Osteocyte (in vitro differentiated cells): Measurements from ENCODE around the gene ECE2. TPM values are rescaled to one million over a fixed set of nuclear protein-coding genes. Genes with fewer than 3 reads are reported as not detected.
"Not testable (repeated sequence)": the region's sequence is repeated elsewhere in the genome, so short reads cannot be mapped to it uniquely, and the experiment has no call there.

Experiments
- DNase-seq: peaks from one replicate; pipeline ENCODE4 v3.0.0; 2021; ENCODE audit warnings: mixed read lengths; ENCODE audit not compliant: unreplicated experiment; ENCODE audit errors: extremely low spot score
- H3K27ac Mint-ChIP-seq: one replicate; pipeline ENCODE4 v1.8.0; 2021; ENCODE audit warnings: mild to moderate bottlenecking, mixed read lengths; ENCODE audit not compliant: unreplicated experiment
- H3K27me3 Mint-ChIP-seq: one replicate; pipeline ENCODE4 v1.8.0; 2021; ENCODE audit warnings: mixed read lengths; ENCODE audit not compliant: unreplicated experiment
- H3K36me3 Mint-ChIP-seq: one replicate; pipeline ENCODE4 v1.8.0; 2021; ENCODE audit warnings: mixed read lengths; ENCODE audit not compliant: unreplicated experiment
- H3K4me1 Mint-ChIP-seq: one replicate; pipeline ENCODE4 v1.8.0; 2021; ENCODE audit warnings: mixed read lengths; ENCODE audit not compliant: unreplicated experiment
- H3K4me3 Mint-ChIP-seq: one replicate; pipeline ENCODE4 v1.8.0; 2021; ENCODE audit warnings: mild to moderate bottlenecking, moderate library complexity, mixed read lengths; ENCODE audit not compliant: unreplicated experiment
- H3K9me3 Mint-ChIP-seq: one replicate; pipeline ENCODE4 v1.8.0; 2021; ENCODE audit warnings: mixed read lengths; ENCODE audit not compliant: unreplicated experiment
- total RNA-seq: library from RNA; stranded (reverse); gene quantifications from 2 replicates; pipeline ENCODE4 v1.2.1, GENCODE V29; 2021
- TF ChIP-seq, protein P1 (sequence below): fragments of 200-600 bp; sonication (generic); IDR thresholded peaks from 2 replicates; pipeline ENCODE4 v1.5.0; 2021; ENCODE audit warnings: antibody characterized with exemption, mild to moderate bottlenecking, moderate library complexity

Gene ECE2
- total RNA-seq, 1 donor from 2014 or later: not detected

DNA sequence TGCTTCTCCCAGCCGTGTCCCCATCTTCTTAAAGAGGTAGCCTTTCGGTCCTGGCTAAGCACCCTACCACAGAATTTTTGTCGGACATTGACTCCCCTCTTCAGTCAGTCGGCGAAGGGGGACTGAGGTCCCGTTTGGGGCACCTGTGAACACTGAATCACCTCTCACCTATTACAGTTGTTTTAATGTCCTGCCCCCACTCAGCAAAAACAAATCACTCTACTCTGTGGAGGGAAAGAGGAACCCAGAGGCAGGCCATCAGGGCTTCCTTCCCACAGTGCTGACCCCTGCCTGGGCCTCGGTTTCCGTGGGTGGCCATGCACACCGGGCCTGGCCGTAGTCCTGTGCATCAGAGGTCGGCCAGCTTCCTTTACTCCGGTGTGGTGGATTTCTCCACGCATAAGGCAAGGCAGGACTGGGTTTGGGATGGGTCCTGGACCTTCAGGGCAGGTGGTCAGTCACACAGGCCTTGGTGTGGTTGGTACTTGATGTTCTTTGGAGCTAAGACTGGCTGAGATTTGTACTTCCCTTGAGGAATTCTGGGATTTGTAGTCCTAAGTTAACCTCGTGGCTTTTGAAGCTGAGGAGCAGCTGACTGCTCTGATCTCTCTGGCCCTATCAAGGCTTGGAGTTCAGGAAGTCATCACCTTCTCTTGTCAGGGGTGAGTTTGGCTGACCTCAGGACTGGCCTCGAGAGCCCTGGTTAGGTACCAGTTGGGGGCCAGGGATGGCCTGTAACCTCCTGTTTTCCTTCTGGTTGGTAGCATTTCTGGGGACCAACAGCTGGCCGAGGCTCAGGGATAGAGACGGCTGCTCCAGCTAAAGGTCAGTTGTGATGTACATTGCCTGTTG is 61.0 kb downstream of the ECE2 start:
- H3K36me3 Mint-ChIP-seq: peaks cover 27% of the 10 kb centered on the region
- TF ChIP-seq, protein P1, sequence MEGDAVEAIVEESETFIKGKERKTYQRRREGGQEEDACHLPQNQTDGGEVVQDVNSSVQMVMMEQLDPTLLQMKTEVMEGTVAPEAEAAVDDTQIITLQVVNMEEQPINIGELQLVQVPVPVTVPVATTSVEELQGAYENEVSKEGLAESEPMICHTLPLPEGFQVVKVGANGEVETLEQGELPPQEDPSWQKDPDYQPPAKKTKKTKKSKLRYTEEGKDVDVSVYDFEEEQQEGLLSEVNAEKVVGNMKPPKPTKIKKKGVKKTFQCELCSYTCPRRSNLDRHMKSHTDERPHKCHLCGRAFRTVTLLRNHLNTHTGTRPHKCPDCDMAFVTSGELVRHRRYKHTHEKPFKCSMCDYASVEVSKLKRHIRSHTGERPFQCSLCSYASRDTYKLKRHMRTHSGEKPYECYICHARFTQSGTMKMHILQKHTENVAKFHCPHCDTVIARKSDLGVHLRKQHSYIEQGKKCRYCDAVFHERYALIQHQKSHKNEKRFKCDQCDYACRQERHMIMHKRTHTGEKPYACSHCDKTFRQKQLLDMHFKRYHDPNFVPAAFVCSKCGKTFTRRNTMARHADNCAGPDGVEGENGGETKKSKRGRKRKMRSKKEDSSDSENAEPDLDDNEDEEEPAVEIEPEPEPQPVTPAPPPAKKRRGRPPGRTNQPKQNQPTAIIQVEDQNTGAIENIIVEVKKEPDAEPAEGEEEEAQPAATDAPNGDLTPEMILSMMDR: no peak
- no peaks in the 10 kb centered on the region for H3K27me3 Mint-ChIP-seq
- peak overlapping the region; percentile 79 for H3K4me3 Mint-ChIP-seq
- H3K9me3 Mint-ChIP-seq: no peaks in the 10 kb centered on the region
- DNase-seq: no peak
- H3K4me1 Mint-ChIP-seq: peaks cover 34% of the 10 kb centered on the region
- peak overlapping the region; percentile 91 for H3K27ac Mint-ChIP-seq

GRCh38 chr3:184337399-184337714 is 61.5 kb downstream of the ECE2 start, which contains the start of gene FAM131A:
FAM131A (plus strand) TSS chr3:184337600; CDS start chr3:184337631, 31 bp downstream.
- Mint-ChIP-seq H3K27me3 (no peaks in the 10 kb centered on the region), H3K4me3 (peak within 1 kb of the TSS; percentile 79), H3K4me1 (peaks cover 29% of the 10 kb centered on the region), H3K27ac (peak within 1 kb of the TSS; percentile 91), H3K36me3 (peaks cover 21% of the 10 kb centered on the region), H3K9me3 (no peaks in the 10 kb centered on the region)
- TF ChIP-seq, protein P1: no peak
- DNase-seq: no peak

GRCh38 chr3:184337981-184338380 is 62.2 kb downstream of the ECE2 start:
- Mint-ChIP-seq H3K27ac (peak overlapping the region; percentile 91), H3K9me3 (no peaks in the 10 kb centered on the region), H3K4me1 (peaks cover 35% of the 10 kb centered on the region), H3K36me3 (peaks cover 18% of the 10 kb centered on the region), H3K4me3 (peak overlapping the region; percentile 7), H3K27me3 (no peaks in the 10 kb centered on the region)
- DNase-seq: no peak
- TF ChIP-seq, protein P1: no peak

- Mint-ChIP-seq H3K9me3 (no peaks in the 10 kb centered on the region), H3K4me1 (peaks cover 40% of the 10 kb centered on the region), H3K36me3 (peaks cover 15% of the 10 kb centered on the region), H3K27me3 (no peaks in the 10 kb centered on the region), H3K4me3 (no peak overlapping the region), H3K27ac (peak overlapping the region; percentile 91)
- TF ChIP-seq, protein P1: no peak
- DNase-seq: no peak
Observed at GRCh38 chr3:184338511-184338945, 62.7 kb downstream of the ECE2 start.

DNA sequence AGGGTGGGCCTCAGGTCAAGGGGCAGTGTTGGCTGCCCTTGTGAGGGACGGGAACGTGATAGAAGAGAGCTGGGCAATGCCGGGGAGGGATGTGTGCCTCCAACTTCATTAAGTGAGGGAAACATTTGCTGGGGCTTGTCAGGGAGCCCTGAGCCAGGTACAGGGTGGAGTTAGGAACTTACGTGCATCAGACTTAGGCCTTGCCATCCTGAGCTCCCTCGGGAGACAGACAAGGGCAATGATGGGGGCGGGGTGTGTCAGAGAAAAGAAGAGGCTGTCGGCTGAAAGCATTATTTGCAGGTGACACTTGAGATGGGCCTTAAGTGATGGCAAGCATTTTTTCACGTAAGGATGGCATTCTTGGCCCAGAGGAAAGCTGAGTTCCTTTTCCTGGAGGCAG is 63.2 kb downstream of the ECE2 start:
- TF ChIP-seq, protein P1: no peak
- DNase-seq: no peak
- Mint-ChIP-seq H3K27me3 (no peaks in the 10 kb centered on the region), H3K4me1 (peaks cover 43% of the 10 kb centered on the region), H3K36me3 (peaks cover 10% of the 10 kb centered on the region), H3K4me3 (no peak overlapping the region), H3K9me3 (no peaks in the 10 kb centered on the region), H3K27ac (no peak overlapping the region)

- H3K27ac Mint-ChIP-seq, DNase-seq, H3K27me3 Mint-ChIP-seq, H3K4me3 Mint-ChIP-seq, H3K9me3 Mint-ChIP-seq, H3K36me3 Mint-ChIP-seq: not testable (repeated sequence)
- H3K4me1 Mint-ChIP-seq: peaks cover 46% of the 10 kb centered on the region
Observed at GRCh38 chr3:184339451-184340135, 63.8 kb downstream of the ECE2 start.
